Lung (tissue), 12 donors: ENCODE data around the gene CORO2A. TPM values are rescaled to one million over a fixed set of nuclear protein-coding genes. Genes with fewer than 3 reads are reported as not detected.

Experiments used
- ATAC-seq: fragments of 200-7000 bp; cut with Tn5 transposase; one replicate; pipeline ENCODE4 v1.9.1; 2020; ENCODE audit warnings: moderate number of reproducible peaks; ENCODE audit not compliant: insufficient read depth, low FRiP score
- DNase-seq, 3 donors: peaks; one replicate each; pipeline ENCODE4 v3.0.0-alpha.2; 2013 to 2017
- H3K27ac ChIP-seq, 2 donors: one replicate each; pipeline ENCODE4 v1.5.1; 2013; ENCODE audit warnings: mild to moderate bottlenecking in 2 of 2, moderate library complexity in 2 of 2, control low read depth in 1 of 2, inconsistent platforms in 1 of 2, low read depth in 1 of 2, low read length in 1 of 2
- H3K27me3 ChIP-seq, 3 donors: one replicate each; pipeline ENCODE4 v1.5.1; 2013; ENCODE audit warnings: low read length in 2 of 3; ENCODE audit not compliant: control insufficient read depth in 3 of 3, insufficient read depth in 3 of 3
- H3K36me3 ChIP-seq, 4 donors: one replicate each; pipeline ENCODE4 v1.5.1; 2013; ENCODE audit warnings: low read length in 4 of 4, mild to moderate bottlenecking in 1 of 4, moderate library complexity in 1 of 4; ENCODE audit not compliant: control insufficient read depth in 4 of 4, insufficient read depth in 4 of 4
- H3K4me1 ChIP-seq, 5 donors: one replicate each; pipeline ENCODE4 v1.5.1; 2013; ENCODE audit warnings: low read length in 5 of 5, mild to moderate bottlenecking in 2 of 5, moderate library complexity in 1 of 5; ENCODE audit not compliant: control insufficient read depth in 5 of 5, insufficient read depth in 5 of 5
- H3K4me3 ChIP-seq: one replicate; pipeline ENCODE4 v1.5.1; 2013; ENCODE audit warnings: mild to moderate bottlenecking, control low read depth, moderate library complexity
- H3K9ac ChIP-seq, 2 donors: one replicate each; pipeline ENCODE4 v1.5.1; 2013; ENCODE audit warnings: low read length in 2 of 2, control low read depth in 1 of 2; ENCODE audit not compliant: insufficient read depth in 1 of 2
- H3K9me3 ChIP-seq, 4 donors: one replicate each; pipeline ENCODE4 v1.5.1; 2013; ENCODE audit warnings: low read length in 3 of 4, mild to moderate bottlenecking in 1 of 4, moderate library complexity in 1 of 4; ENCODE audit not compliant: control insufficient read depth in 4 of 4, insufficient read depth in 3 of 4
- WGBS, 2 donors: extraction: QIAGEN DNeasy Blood & Tissue Kit; methylation state at CpG; one replicate each; pipeline ENCODE4 v1.1.7; 2013; 5-methylcytosine and 5-hydroxymethylcytosine counted together
- polyA plus RNA-seq, 2 donors: library from polyadenylated mRNA; stranded (reverse); fragments of 200-250 nt; gene quantifications; one replicate each; pipeline ENCODE4 v1.2.1, GENCODE V29; 2013
- total RNA-seq, 2 donors: library from RNA; depleted of rRNA in 1 of 2; stranded (reverse); fragments of >200 nt in 1 of 2; gene quantifications; one replicate each; pipeline ENCODE4 v1.2.1, GENCODE V29; 2014 to 2021
- TF ChIP-seq, protein P1 (sequence below): IDR thresholded peaks from 2 replicates; pipeline ENCODE4 v1.5.1; 2012; ENCODE audit warnings: mild to moderate bottlenecking; ENCODE audit errors: control extremely low read depth, extremely low read depth
- donor health status: control.
- donor health status: control.
- donor health status: Bipolar disorder and iron deficiency.
- donor health status: healthy.
- donor health status: DM: yes; HTN: yes; CAD: no.

CORO2A gene
- total and polyA plus RNA-seq, 4 donors = 6.8 to 22.3 (median 14.7) TPM

DNA sequence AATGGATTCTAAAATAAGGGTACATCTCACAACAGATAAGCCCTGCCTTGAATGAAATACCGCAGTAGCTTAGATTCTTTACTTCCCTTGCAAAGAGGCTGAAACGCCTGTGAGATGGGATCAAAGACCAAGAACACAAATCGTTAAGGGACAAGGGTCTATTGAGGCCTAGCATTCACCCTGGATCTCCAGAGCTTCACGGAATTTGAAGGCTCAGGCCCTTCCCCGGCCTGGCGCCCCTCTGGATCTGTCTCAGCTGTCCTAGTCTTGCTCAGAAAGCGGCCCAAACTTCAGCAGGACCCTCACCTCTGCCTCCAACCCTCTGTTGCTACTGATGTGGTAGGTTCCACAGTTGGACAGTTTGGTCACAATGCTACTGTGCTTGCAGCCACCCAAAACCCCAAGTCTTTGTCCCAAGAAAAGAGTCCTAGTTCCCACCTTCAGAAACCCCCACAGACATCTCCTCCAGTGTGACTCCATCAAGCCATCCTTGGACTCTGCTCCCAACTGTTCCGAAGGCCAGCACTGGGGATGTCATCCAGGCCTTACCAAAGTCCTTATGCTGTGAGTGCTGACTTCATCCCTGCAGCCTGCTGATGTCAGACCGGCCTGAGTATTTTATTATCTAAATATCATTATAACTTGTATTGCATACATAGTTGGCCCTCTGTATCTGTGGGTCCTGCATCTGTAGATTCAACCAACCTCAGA is 9.4 kb downstream of the CORO2A start:
- Histone ChIP-seq H3K27ac (no peak overlapping the region), H3K27me3 (no peaks in the 10 kb centered on the region), H3K36me3 (no peaks in the 10 kb centered on the region), H3K4me1 (peaks cover 0 to 8% (median 0%) of the 10 kb centered on the region in 5 donors), H3K9me3 (no peaks in the 10 kb centered on the region), H3K4me3 (no peak overlapping the region), H3K9ac (no peak overlapping the region)
- ATAC-seq (no peak), DNase-seq (no peak)
- WGBS, 2 donors = 87 to 90% methylated on average over 9 of the region's 9 CpGs
- TF ChIP-seq, protein P1, sequence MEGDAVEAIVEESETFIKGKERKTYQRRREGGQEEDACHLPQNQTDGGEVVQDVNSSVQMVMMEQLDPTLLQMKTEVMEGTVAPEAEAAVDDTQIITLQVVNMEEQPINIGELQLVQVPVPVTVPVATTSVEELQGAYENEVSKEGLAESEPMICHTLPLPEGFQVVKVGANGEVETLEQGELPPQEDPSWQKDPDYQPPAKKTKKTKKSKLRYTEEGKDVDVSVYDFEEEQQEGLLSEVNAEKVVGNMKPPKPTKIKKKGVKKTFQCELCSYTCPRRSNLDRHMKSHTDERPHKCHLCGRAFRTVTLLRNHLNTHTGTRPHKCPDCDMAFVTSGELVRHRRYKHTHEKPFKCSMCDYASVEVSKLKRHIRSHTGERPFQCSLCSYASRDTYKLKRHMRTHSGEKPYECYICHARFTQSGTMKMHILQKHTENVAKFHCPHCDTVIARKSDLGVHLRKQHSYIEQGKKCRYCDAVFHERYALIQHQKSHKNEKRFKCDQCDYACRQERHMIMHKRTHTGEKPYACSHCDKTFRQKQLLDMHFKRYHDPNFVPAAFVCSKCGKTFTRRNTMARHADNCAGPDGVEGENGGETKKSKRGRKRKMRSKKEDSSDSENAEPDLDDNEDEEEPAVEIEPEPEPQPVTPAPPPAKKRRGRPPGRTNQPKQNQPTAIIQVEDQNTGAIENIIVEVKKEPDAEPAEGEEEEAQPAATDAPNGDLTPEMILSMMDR = no peak

DNA sequence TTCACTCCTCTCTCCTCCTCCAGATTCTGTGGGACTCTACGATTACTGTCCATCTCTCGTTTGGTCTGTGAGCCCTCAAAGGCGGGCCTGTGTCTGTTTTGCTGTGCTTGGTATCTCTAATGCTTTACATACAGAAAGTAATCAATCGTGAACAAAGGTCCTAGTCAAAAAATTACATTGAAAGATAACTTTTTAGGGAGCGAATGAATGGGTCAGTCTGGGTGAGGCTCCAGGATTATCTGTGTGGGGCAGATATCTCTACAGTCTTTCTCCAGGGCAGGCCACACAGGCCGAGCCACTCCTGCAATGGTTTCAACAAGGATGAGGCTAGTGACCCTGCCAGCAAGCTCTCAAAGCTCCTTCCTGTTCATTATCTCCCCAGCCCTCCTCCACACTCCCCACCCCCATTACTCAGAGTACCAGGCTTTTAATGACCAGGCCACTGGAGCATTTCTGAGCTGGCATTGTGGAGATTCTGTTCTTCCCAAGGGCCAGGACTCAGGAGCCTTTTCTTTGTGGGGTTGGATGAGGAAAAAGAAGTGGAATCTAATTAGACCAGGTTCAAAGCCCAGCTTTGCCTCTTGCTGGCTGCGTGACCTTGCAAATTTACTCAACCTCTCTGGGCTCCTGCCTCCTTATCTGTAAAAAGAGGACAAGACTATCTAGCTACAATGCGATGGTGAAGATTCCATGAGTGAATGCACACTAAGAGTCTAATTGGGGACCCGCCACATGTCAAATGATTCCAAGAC is 10.2 kb downstream of the CORO2A start:
- Histone ChIP-seq H3K4me3 (no peak overlapping the region), H3K9ac (no peak overlapping the region), H3K4me1 (peaks cover 0 to 8% (median 0%) of the 10 kb centered on the region in 5 donors), H3K27me3 (no peaks in the 10 kb centered on the region), H3K9me3 (no peaks in the 10 kb centered on the region), H3K27ac (no peak overlapping the region), H3K36me3 (no peaks in the 10 kb centered on the region)
- 88% methylated on average over 9 of the region's 9 CpGs for WGBS, 2 donors
- DNase-seq = no peak
- TF ChIP-seq, protein P1 = no peak
- ATAC-seq = no peak

DNA sequence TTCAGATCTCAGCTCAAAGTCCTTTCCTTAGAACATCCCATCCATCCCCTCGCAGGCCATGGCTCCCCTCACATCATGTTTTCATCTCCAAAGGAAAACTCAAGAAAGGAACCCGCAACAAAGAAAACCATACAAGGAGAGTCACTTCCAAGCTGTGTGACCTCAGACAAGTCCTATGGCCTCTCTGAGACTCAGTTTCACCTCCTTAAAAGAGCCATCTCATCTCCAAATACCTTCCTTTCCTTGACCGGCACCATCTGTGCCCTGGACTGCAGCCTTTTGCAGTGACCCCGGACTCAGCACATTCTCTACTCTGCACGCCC is 10.7 kb downstream of the CORO2A start:
- TF ChIP-seq, protein P1 = no peak
- Histone ChIP-seq H3K4me3 (no peak overlapping the region), H3K36me3 (no peaks in the 10 kb centered on the region), H3K27me3 (no peaks in the 10 kb centered on the region), H3K9me3 (no peaks in the 10 kb centered on the region), H3K27ac (no peak overlapping the region), H3K9ac (no peak overlapping the region), H3K4me1 (peaks cover 0 to 8% (median 0%) of the 10 kb centered on the region in 5 donors)
- WGBS, 2 donors = 94 to 96% methylated on average over 5 of the region's 5 CpGs
- no peak for DNase-seq
- no peak for ATAC-seq
